Measurements from ENCODE around the gene KCNMA1.

DNA sequence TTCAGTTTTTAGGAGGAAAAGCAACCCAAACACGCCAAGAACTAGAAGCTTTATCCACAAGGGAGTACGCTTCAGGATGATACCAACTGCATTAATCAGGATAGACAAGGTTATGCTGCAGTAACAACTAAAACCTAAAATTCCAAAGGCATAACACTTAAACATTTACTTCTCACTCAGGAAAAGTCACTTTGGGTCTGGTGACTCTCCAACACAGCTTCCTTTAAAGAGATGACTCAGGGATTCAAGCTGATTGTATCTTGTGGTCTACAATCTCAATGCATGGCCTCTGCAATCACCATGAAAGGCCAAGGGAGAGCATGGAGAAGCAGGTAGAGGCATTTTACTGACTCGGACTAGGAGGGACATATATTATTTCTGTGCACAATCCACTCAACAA is 315.8 kb downstream of the KCNMA1 start:
- TF ChIP-seq, protein P1, sequence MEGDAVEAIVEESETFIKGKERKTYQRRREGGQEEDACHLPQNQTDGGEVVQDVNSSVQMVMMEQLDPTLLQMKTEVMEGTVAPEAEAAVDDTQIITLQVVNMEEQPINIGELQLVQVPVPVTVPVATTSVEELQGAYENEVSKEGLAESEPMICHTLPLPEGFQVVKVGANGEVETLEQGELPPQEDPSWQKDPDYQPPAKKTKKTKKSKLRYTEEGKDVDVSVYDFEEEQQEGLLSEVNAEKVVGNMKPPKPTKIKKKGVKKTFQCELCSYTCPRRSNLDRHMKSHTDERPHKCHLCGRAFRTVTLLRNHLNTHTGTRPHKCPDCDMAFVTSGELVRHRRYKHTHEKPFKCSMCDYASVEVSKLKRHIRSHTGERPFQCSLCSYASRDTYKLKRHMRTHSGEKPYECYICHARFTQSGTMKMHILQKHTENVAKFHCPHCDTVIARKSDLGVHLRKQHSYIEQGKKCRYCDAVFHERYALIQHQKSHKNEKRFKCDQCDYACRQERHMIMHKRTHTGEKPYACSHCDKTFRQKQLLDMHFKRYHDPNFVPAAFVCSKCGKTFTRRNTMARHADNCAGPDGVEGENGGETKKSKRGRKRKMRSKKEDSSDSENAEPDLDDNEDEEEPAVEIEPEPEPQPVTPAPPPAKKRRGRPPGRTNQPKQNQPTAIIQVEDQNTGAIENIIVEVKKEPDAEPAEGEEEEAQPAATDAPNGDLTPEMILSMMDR (IDR thresholded peaks at IDR 0.05) = no peak
- no peak for TF ChIP-seq POLR2A (IDR thresholded peaks at IDR 0.05)
